ENCODE results near the gene MRPL33. TPM values are rescaled to one million over a fixed set of nuclear protein-coding genes. Genes with fewer than 3 reads are reported as not detected.

Gene MRPL33
- polyA plus RNA-seq, 1 of the 3 experiments (the other 2 are of a cell fraction) = 132 TPM

DNA sequence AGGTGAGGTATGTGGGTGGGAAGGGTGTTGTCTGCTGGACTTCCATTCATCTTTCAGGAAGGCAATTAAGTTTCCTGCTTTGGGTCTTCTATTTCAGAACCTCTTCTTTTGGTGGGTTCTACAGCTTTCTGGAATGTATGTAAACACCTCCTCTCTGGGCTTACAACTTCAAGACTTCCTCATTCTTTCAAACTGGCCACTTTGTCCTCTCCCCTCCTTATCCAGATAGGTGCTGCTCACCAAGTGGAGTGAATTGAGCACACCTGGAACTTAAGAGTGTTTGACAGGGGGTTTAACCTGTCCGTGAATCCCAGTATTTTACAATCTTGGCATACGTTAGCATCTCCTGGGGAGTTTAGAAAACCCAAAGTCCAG lies 5.2 kb upstream of the MRPL33 start:
- ChIA-PET CTCF (no interaction called here), POLR2A (no interaction called here)
- no peaks in the 10 kb centered on the region for H3K9me3 ChIP-seq
- peaks cover 3 to 5% of the 10 kb centered on the region in 2 experiments; a peak in 2 of 4 replicates for H3K4me1 ChIP-seq (ENCODE audit: control insufficient read depth in 1 of 2, insufficient read depth in 2 of 2, low read depth in 1 of 2, low read length in 1 of 2)
- H2AFZ ChIP-seq (ENCODE audit: low read depth) = no peak overlapping the region
- no peak overlapping the region for H3K27ac ChIP-seq (ENCODE audit: low read depth in 2 of 2, low read length in 1 of 2)
- 92% methylated on average over 2 of the region's 2 CpGs for WGBS (ENCODE audit: low lambda C conversion rate)
- no peaks in the 10 kb centered on the region for H4K20me1 ChIP-seq (ENCODE audit: insufficient read depth)
- no peak overlapping the region for H3K9ac ChIP-seq
- no peaks in the 10 kb centered on the region for H3K36me3 ChIP-seq (replicated peaks in 1 of 2; ENCODE audit: control insufficient read depth in 1 of 2, insufficient read depth in 2 of 2, low read length in 1 of 2)
- no peaks in the 10 kb centered on the region for H3K27me3 ChIP-seq (ENCODE audit: insufficient read depth)
- no peak overlapping the region for H3K4me3 ChIP-seq (ENCODE audit: low read depth in 2 of 2, low read length in 1 of 2)
- no peaks in the 10 kb centered on the region for H3K79me2 ChIP-seq (ENCODE audit: insufficient read depth)
- no peak for DNase-seq
- H3K4me2 ChIP-seq = no peak overlapping the region
- H3F3A ChIP-seq (replicated peaks; ENCODE audit: insufficient read depth) = peaks cover 12% of the 10 kb centered on the region
- H3K9me2 ChIP-seq = no peaks in the 10 kb centered on the region
- TF ChIP-seq POLR2AphosphoS5 (IDR thresholded peaks at IDR 0.05; ENCODE audit: low read depth, low read length) (no peak), CHD2 (IDR thresholded peaks at IDR 0.05; ENCODE audit: low read length, partially characterized antibody) (no peak), TEAD4 (IDR thresholded peaks at IDR 0.05; ENCODE audit: borderline replicate concordance, insufficient read depth) (no peak), NFIC (IDR thresholded peaks at IDR 0.05; ENCODE audit: borderline replicate concordance) (no peak), MEF2A (IDR thresholded peaks at IDR 0.05; ENCODE audit: borderline replicate concordance, low read depth) (no peak), GATA2 (CRISPR knock-in tag; IDR thresholded peaks at IDR 0.05) (no peak), FOXM1 (IDR thresholded peaks at IDR 0.05; ENCODE audit: low read depth) (no peak), FOSL2 (IDR thresholded peaks at IDR 0.05; ENCODE audit: borderline replicate concordance, low read depth) (no peak), EP300 (IDR thresholded peaks at IDR 0.05; ENCODE audit: borderline replicate concordance in 1 of 2, low read depth in 1 of 2, low read length in 1 of 2) (no peak), RXRA (IDR thresholded peaks at IDR 0.05; ENCODE audit: borderline replicate concordance, low read depth) (no peak), RCOR1 (IDR thresholded peaks at IDR 0.05; ENCODE audit: low read length) (no peak), TAF1 (IDR thresholded peaks at IDR 0.05; ENCODE audit: borderline replicate concordance, low read depth, low read length) (no peak)
- TF ChIP-seq, protein P1, sequence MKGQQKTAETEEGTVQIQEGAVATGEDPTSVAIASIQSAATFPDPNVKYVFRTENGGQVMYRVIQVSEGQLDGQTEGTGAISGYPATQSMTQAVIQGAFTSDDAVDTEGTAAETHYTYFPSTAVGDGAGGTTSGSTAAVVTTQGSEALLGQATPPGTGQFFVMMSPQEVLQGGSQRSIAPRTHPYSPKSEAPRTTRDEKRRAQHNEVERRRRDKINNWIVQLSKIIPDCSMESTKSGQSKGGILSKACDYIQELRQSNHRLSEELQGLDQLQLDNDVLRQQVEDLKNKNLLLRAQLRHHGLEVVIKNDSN (IDR thresholded peaks at IDR 0.05; ENCODE audit: borderline replicate concordance, low read depth) = no peak
- TF ChIP-seq, protein P2, sequence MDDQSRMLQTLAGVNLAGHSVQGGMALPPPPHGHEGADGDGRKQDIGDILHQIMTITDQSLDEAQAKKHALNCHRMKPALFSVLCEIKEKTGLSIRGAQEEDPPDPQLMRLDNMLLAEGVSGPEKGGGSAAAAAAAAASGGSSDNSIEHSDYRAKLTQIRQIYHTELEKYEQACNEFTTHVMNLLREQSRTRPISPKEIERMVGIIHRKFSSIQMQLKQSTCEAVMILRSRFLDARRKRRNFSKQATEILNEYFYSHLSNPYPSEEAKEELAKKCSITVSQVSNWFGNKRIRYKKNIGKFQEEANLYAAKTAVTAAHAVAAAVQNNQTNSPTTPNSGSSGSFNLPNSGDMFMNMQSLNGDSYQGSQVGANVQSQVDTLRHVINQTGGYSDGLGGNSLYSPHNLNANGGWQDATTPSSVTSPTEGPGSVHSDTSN (IDR thresholded peaks at IDR 0.05) = no peak
- TF ChIP-seq, protein P3, sequence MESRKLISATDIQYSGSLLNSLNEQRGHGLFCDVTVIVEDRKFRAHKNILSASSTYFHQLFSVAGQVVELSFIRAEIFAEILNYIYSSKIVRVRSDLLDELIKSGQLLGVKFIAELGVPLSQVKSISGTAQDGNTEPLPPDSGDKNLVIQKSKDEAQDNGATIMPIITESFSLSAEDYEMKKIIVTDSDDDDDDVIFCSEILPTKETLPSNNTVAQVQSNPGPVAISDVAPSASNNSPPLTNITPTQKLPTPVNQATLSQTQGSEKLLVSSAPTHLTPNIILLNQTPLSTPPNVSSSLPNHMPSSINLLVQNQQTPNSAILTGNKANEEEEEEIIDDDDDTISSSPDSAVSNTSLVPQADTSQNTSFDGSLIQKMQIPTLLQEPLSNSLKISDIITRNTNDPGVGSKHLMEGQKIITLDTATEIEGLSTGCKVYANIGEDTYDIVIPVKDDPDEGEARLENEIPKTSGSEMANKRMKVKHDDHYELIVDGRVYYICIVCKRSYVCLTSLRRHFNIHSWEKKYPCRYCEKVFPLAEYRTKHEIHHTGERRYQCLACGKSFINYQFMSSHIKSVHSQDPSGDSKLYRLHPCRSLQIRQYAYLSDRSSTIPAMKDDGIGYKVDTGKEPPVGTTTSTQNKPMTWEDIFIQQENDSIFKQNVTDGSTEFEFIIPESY (IDR thresholded peaks at IDR 0.05; ENCODE audit: borderline replicate concordance, low read depth) = no peak
- TF ChIP-seq, protein P4, sequence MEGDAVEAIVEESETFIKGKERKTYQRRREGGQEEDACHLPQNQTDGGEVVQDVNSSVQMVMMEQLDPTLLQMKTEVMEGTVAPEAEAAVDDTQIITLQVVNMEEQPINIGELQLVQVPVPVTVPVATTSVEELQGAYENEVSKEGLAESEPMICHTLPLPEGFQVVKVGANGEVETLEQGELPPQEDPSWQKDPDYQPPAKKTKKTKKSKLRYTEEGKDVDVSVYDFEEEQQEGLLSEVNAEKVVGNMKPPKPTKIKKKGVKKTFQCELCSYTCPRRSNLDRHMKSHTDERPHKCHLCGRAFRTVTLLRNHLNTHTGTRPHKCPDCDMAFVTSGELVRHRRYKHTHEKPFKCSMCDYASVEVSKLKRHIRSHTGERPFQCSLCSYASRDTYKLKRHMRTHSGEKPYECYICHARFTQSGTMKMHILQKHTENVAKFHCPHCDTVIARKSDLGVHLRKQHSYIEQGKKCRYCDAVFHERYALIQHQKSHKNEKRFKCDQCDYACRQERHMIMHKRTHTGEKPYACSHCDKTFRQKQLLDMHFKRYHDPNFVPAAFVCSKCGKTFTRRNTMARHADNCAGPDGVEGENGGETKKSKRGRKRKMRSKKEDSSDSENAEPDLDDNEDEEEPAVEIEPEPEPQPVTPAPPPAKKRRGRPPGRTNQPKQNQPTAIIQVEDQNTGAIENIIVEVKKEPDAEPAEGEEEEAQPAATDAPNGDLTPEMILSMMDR (IDR thresholded peaks at IDR 0.05) = no peak

Measured in SK-N-SH (cell line).